ENCODE results near the gene LAMTOR4.

GRCh38 chr7:100163006-100163531 lies 14.4 kb downstream of the LAMTOR4 start:
- no peak for TF ChIP-seq POLR2A (IDR thresholded peaks at IDR 0.05)
- no peak for TF ChIP-seq CTCF (IDR thresholded peaks at IDR 0.05)
